ENCODE data around the gene CEACAM4.

DNA sequence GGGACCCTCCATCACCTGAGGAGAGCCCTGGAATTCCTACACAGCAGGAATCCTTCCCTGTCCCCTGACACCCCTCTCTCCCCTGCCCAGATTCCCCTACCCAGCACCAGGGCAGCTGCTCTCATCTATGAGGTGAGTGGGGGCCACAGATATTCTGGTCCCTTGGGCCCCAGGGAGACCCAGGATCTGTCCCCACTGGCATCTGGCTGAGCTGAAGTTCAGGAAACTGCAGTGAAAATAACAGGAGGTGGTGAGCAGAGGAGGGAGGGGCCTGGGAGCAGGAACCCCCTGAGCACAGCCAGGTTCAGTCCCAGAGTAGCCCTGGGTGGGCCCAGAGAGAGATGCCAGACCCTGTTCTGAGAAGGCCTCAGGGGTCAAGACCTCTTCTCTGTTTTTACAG is 40.8 kb downstream of the CEACAM4 start:
- TF ChIP-seq POLR2A (IDR thresholded peaks at IDR 0.05) = no peak
- TF ChIP-seq, protein P1, sequence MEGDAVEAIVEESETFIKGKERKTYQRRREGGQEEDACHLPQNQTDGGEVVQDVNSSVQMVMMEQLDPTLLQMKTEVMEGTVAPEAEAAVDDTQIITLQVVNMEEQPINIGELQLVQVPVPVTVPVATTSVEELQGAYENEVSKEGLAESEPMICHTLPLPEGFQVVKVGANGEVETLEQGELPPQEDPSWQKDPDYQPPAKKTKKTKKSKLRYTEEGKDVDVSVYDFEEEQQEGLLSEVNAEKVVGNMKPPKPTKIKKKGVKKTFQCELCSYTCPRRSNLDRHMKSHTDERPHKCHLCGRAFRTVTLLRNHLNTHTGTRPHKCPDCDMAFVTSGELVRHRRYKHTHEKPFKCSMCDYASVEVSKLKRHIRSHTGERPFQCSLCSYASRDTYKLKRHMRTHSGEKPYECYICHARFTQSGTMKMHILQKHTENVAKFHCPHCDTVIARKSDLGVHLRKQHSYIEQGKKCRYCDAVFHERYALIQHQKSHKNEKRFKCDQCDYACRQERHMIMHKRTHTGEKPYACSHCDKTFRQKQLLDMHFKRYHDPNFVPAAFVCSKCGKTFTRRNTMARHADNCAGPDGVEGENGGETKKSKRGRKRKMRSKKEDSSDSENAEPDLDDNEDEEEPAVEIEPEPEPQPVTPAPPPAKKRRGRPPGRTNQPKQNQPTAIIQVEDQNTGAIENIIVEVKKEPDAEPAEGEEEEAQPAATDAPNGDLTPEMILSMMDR (IDR thresholded peaks at IDR 0.05) = no peak

Measured in upper lobe of left lung (tissue), 4 donors.